ENCODE results near the gene GPR176. TPM values are rescaled to one million over a fixed set of nuclear protein-coding genes. Genes with fewer than 3 reads are reported as not detected.

GPR176 gene
- polyA plus RNA-seq, 1 donor from 2014 or later = 8.3 TPM

DNA sequence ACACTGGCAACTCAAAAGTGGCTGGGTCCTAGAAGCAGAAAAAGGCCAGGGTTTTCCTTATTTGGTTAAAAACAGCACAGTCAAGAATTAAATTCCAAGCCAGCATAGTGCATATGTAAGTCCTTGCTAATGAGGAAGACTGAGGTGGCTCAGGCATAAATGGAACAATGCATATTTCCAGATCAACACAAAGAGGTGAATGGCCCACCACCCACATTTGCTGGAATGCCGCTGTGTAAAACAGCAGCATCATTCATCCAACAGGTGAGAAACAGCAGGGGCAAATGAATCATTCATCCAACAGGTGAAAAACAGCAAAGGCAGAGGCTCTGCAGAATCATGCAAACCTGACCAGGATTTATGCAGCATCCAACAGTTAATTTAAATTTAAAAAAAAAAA, 32.9 kb downstream of the GPR176 start:
- Histone ChIP-seq H3K9ac (ENCODE audit: low read length) (no peak overlapping the region), H3F3A (ENCODE audit: insufficient read depth, low read length, poor library complexity, severe bottlenecking) (no peaks in the 10 kb centered on the region), H3K27me3 (ENCODE audit: insufficient read depth, low read depth, low read length) (no peaks in the 10 kb centered on the region), H4K20me1 (ENCODE audit: insufficient read depth) (no peaks in the 10 kb centered on the region), H3K36me3 (ENCODE audit: insufficient read depth, low read length) (no peaks in the 10 kb centered on the region), H3K9me2 (ENCODE audit: insufficient read depth, low read length) (no peaks in the 10 kb centered on the region), H2AFZ (ENCODE audit: low read depth, low read length) (no peak overlapping the region), H3K4me2 (ENCODE audit: low read length) (no peak overlapping the region), H3K9me3 (ENCODE audit: low read length) (no peaks in the 10 kb centered on the region), H3K79me2 (replicated peaks; ENCODE audit: insufficient read depth, low read length) (no peaks in the 10 kb centered on the region), H3K27ac (ENCODE audit: low read length) (no peak overlapping the region), H3K4me3 (ENCODE audit: low read length) (no peak overlapping the region)
- TF ChIP-seq, protein P1, sequence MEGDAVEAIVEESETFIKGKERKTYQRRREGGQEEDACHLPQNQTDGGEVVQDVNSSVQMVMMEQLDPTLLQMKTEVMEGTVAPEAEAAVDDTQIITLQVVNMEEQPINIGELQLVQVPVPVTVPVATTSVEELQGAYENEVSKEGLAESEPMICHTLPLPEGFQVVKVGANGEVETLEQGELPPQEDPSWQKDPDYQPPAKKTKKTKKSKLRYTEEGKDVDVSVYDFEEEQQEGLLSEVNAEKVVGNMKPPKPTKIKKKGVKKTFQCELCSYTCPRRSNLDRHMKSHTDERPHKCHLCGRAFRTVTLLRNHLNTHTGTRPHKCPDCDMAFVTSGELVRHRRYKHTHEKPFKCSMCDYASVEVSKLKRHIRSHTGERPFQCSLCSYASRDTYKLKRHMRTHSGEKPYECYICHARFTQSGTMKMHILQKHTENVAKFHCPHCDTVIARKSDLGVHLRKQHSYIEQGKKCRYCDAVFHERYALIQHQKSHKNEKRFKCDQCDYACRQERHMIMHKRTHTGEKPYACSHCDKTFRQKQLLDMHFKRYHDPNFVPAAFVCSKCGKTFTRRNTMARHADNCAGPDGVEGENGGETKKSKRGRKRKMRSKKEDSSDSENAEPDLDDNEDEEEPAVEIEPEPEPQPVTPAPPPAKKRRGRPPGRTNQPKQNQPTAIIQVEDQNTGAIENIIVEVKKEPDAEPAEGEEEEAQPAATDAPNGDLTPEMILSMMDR (IDR thresholded peaks at IDR 0.05; ENCODE audit: poor library complexity, severe bottlenecking) = no peak
- TF ChIP-seq POLR2AphosphoS5 (IDR thresholded peaks at IDR 0.05) = no peak
- no peak for TF ChIP-seq TAF1 (IDR thresholded peaks at IDR 0.05; ENCODE audit: low read depth)
- TF ChIP-seq MXI1 (conservative IDR thresholded peaks at IDR 0.05; ENCODE audit: poor library complexity, severe bottlenecking) = no peak
- TF ChIP-seq SMC3 (conservative IDR thresholded peaks at IDR 0.05; ENCODE audit: poor library complexity) = no peak
- no peak for TF ChIP-seq RAD21 (conservative IDR thresholded peaks at IDR 0.05)
- TF ChIP-seq, protein P2, sequence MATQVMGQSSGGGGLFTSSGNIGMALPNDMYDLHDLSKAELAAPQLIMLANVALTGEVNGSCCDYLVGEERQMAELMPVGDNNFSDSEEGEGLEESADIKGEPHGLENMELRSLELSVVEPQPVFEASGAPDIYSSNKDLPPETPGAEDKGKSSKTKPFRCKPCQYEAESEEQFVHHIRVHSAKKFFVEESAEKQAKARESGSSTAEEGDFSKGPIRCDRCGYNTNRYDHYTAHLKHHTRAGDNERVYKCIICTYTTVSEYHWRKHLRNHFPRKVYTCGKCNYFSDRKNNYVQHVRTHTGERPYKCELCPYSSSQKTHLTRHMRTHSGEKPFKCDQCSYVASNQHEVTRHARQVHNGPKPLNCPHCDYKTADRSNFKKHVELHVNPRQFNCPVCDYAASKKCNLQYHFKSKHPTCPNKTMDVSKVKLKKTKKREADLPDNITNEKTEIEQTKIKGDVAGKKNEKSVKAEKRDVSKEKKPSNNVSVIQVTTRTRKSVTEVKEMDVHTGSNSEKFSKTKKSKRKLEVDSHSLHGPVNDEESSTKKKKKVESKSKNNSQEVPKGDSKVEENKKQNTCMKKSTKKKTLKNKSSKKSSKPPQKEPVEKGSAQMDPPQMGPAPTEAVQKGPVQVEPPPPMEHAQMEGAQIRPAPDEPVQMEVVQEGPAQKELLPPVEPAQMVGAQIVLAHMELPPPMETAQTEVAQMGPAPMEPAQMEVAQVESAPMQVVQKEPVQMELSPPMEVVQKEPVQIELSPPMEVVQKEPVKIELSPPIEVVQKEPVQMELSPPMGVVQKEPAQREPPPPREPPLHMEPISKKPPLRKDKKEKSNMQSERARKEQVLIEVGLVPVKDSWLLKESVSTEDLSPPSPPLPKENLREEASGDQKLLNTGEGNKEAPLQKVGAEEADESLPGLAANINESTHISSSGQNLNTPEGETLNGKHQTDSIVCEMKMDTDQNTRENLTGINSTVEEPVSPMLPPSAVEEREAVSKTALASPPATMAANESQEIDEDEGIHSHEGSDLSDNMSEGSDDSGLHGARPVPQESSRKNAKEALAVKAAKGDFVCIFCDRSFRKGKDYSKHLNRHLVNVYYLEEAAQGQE (IDR thresholded peaks at IDR 0.05; ENCODE audit: borderline replicate concordance) = no peak
- TF ChIP-seq EP300 (conservative IDR thresholded peaks at IDR 0.05; ENCODE audit: poor library complexity, severe bottlenecking) = no peak
- no peak for TF ChIP-seq EZH2 (IDR thresholded peaks at IDR 0.05; ENCODE audit: borderline replicate concordance, insufficient read depth, low read length, poor library complexity, severe bottlenecking)

DNA sequence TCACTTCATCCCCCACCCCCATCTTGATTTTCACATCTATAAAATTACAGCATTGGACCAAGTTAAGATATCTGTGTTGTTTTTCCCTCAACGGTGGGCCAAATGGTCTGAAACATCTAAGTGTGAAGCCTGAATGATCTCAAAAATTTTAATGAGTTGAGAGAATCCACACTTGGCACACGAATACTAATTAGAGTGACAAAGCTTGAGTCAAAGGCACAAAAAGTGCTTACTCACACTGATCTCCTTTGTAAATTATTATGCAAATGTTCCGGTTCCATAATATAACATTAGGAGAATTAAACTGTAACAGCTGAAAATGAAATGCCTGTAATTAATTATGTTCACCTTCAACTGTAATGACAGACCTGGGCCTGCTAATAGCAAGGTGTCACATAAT, 33.6 kb downstream of the GPR176 start:
- H3K9me3 ChIP-seq (ENCODE audit: low read length) = no peaks in the 10 kb centered on the region
- H3F3A ChIP-seq (ENCODE audit: insufficient read depth, low read length, poor library complexity, severe bottlenecking) = no peaks in the 10 kb centered on the region
- no peaks in the 10 kb centered on the region for H3K27me3 ChIP-seq (ENCODE audit: insufficient read depth, low read depth, low read length)
- H3K4me2 ChIP-seq (ENCODE audit: low read length) = no peak overlapping the region
- H3K79me2 ChIP-seq (replicated peaks; ENCODE audit: insufficient read depth, low read length) = no peaks in the 10 kb centered on the region
- H3K36me3 ChIP-seq (ENCODE audit: insufficient read depth, low read length) = no peaks in the 10 kb centered on the region
- H3K27ac ChIP-seq (ENCODE audit: low read length) = no peak overlapping the region
- no peaks in the 10 kb centered on the region for H3K9me2 ChIP-seq (ENCODE audit: insufficient read depth, low read length)
- no peak overlapping the region for H3K4me3 ChIP-seq (ENCODE audit: low read length)
- no peak overlapping the region for H2AFZ ChIP-seq (ENCODE audit: low read depth, low read length)
- no peaks in the 10 kb centered on the region for H4K20me1 ChIP-seq (ENCODE audit: insufficient read depth)
- TF ChIP-seq, protein P1 (IDR thresholded peaks at IDR 0.05; ENCODE audit: poor library complexity, severe bottlenecking) = no peak
- TF ChIP-seq EZH2 (IDR thresholded peaks at IDR 0.05; ENCODE audit: borderline replicate concordance, insufficient read depth, low read length, poor library complexity, severe bottlenecking) (no peak), TAF1 (IDR thresholded peaks at IDR 0.05; ENCODE audit: low read depth) (no peak), MXI1 (conservative IDR thresholded peaks at IDR 0.05; ENCODE audit: poor library complexity, severe bottlenecking) (no peak), SMC3 (conservative IDR thresholded peaks at IDR 0.05; ENCODE audit: poor library complexity) (no peak), EP300 (conservative IDR thresholded peaks at IDR 0.05; ENCODE audit: poor library complexity, severe bottlenecking) (no peak), POLR2AphosphoS5 (IDR thresholded peaks at IDR 0.05) (no peak), RAD21 (conservative IDR thresholded peaks at IDR 0.05) (no peak)
- TF ChIP-seq, protein P2 (IDR thresholded peaks at IDR 0.05; ENCODE audit: borderline replicate concordance) = no peak
- H3K9ac ChIP-seq (ENCODE audit: low read length) = no peak overlapping the region
